ENCODE results near the gene RBM34.

DNA sequence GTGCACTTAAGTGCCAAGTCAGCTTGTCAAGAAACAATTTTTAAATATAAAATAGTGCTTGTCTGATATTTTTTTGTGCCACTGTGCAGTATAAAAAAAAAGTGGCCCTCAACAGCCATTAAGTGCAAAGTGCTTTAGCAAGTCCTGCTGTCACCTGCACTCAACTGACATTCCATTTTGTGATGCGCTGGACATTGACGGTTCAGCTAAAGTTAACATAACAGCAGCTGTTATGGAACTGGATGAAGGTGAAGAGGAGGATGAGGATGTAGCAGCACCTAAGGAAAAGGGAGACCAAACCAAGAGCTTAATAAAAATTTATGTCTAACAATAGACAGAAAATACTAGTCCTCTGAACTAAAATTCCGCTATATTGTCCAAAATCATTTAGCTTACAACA, 7.3 kb upstream of the RBM34 start:
- no peak for TF ChIP-seq CTCF (IDR thresholded peaks at IDR 0.05; ENCODE audit: poor library complexity)
- no peak for TF ChIP-seq EZH2phosphoT487 (IDR thresholded peaks at IDR 0.05; ENCODE audit: low read depth, severe bottlenecking, unreplicated experiment)
- no peak for TF ChIP-seq EZH2 (IDR thresholded peaks at IDR 0.05; ENCODE audit: borderline replicate concordance)

Data from hepatocyte (in vitro differentiated cells).